OCI-LY3 (cell line): ENCODE measurements around the gene TEX48.

Experiments used
- H2AFZ ChIP-seq: fragments of 200-600, 300-600 bp; shearing (Covaris generic); 2 replicates; pipeline ENCODE4 v1.6.0; 2014; ENCODE audit warnings: antibody characterized with exemption, low read depth, low read length
- H3K27ac ChIP-seq: fragments of 200-600, 300-600 bp; sonication (generic); 2 replicates; pipeline ENCODE4 v1.5.1; 2014; ENCODE audit warnings: mild to moderate bottlenecking, low read length, moderate library complexity, mixed read lengths
- H3K27me3 ChIP-seq: fragments of 200-600, 300-600 bp; sonication (generic); 2 replicates; pipeline ENCODE4 v1.6.1; 2014; ENCODE audit warnings: low read depth, low read length, mixed read lengths
- H3K36me3 ChIP-seq: fragments of 200-600, 300-600 bp; sonication (generic); replicated peaks from 2 replicates; pipeline ENCODE3; 2014; ENCODE audit warnings: low read depth, low read length, mixed read lengths
- H3K4me1 ChIP-seq: fragments of 300-600, 200-600 bp; sonication (generic); 2 replicates; pipeline ENCODE4 v1.6.1; 2014; ENCODE audit warnings: low read length, mixed read lengths
- H3K4me2 ChIP-seq: fragments of 200-600, 300-600 bp; sonication (generic); 2 replicates; pipeline ENCODE4 v1.6.1; 2014; ENCODE audit warnings: low read length, mixed read lengths
- H3K4me3 ChIP-seq: fragments of 300-600, 200-600 bp; sonication (generic); 2 replicates; pipeline ENCODE4 v1.5.1; 2014; ENCODE audit warnings: antibody characterized with exemption, mild to moderate bottlenecking, low read length, moderate library complexity
- H3K79me2 ChIP-seq: fragments of 300-600, 200-600 bp; shearing (Covaris generic); 2 replicates; pipeline ENCODE4 v1.6.1; 2014; ENCODE audit warnings: mild to moderate bottlenecking, low read length, mixed read lengths
- H3K9ac ChIP-seq: fragments of 300-600, 200-600 bp; shearing (Covaris generic); 2 replicates; pipeline ENCODE4 v1.6.0; 2014; ENCODE audit warnings: mild to moderate bottlenecking, low read length, moderate library complexity
- H3K9me3 ChIP-seq: fragments of 200-600, 300-600 bp; shearing (Covaris generic); 2 replicates; pipeline ENCODE4 v1.6.1; 2014; ENCODE audit warnings: low read length, mixed read lengths; ENCODE audit not compliant: insufficient read depth
- H4K20me1 ChIP-seq: fragments of 200-600, 300-600 bp; sonication (generic); 2 replicates; pipeline ENCODE4 v1.6.1; 2016; ENCODE audit warnings: low read length, mixed read lengths; ENCODE audit not compliant: insufficient read depth
- EZH2phosphoT487 ChIP-seq: fragments of 200-600 bp; shearing (Covaris generic); IDR thresholded peaks from 2 replicates; pipeline ENCODE4 v1.6.1; 2018; ENCODE audit warnings: antibody characterized with exemption, mixed run types, low read depth
- TF ChIP-seq, protein P1 (sequence below): fragments of 200-600, 300-600 bp; sonication (generic); IDR thresholded peaks from 2 replicates; pipeline ENCODE4 v1.5.1; 2014; ENCODE audit warnings: antibody characterized with exemption, low read length, low read depth

Gene TEX48, protein sequence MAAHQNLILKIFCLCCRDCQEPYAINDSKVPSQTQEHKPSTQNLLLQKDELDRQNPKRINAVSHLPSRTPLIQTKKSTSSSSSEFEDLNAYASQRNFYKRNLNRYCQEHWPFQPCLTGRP

DNA sequence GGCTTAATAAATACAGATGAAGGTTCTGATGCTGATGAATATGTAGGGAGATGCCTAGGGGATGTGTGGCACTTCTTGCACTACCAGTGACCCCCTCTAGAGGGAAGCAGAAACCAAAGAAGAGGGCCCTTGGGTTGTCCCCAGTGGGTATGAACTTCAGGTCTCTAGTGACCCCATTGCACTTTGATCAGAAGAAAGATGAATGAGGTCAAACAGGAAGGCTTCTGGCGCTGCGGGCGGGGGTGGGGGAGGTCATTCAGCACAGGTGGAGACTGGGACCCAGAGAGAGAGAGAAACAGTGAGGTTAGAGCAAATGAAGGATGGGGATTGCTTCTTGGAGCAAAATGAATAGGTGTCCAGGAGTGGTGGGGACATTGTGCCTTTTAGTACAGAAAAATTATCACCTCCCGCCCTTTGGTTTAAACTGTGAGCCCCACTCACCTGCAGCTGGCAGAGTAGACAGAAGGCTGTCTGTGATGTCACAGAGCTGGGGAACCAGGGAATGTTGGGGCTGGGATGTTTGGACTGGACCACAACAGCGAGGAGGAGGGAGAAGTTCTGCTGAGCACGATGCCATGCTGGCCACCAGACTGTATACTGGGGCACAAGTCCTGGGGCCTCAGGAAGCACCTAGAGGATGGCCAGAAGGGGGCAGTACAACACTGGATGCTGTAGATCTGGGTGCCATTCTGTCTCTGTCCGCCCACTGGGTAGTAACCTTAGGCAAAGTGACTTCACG is at the start of gene TEX48:
TSS of gene TEX48 (minus strand) at position 599 of the 739 bp plus-strand sequence. CDS start 10,469 bp downstream, outside the sequence.
- Histone ChIP-seq H3K4me3 (no peak within 1 kb of the TSS), H3K27ac (no peak within 1 kb of the TSS), H3K4me2 (peak within 1 kb of the TSS; percentile 19; the same call in 1 of the 2 replicates)

DNA sequence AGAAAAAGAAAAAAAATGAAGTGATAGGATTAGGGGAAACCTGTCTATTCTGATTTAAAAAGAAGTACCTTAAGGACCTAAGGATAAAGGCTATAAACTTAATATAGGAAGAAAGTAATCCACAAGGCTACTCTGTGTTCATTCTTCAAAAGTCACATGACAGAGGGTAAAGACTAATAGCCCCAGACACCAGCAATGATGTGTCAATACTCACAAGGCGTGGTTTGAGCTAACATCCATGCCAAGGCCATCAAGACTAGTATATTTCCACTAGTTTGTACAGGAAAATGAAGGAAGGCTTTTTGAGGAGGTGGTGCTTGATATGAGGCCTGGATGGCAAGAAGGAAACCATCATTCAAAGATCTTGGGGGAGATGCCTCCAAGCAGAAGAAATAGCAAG is 49.7 kb upstream of the TEX48 start:
- Histone ChIP-seq H3K79me2 (no peaks in the 10 kb centered on the region), H3K36me3 (no peaks in the 10 kb centered on the region), H4K20me1 (no peaks in the 10 kb centered on the region), H3K4me1 (no peaks in the 10 kb centered on the region), H3K9me3 (peaks cover 7% of the 10 kb centered on the region; the same call in 1 of the 2 replicates), H3K27ac (no peak overlapping the region), H2AFZ (no peak overlapping the region), H3K27me3 (peaks cover 53% of the 10 kb centered on the region), H3K4me3 (no peak overlapping the region), H3K9ac (no peak overlapping the region), H3K4me2 (no peak overlapping the region)
- no peak for TF ChIP-seq EZH2phosphoT487
- TF ChIP-seq, protein P1, sequence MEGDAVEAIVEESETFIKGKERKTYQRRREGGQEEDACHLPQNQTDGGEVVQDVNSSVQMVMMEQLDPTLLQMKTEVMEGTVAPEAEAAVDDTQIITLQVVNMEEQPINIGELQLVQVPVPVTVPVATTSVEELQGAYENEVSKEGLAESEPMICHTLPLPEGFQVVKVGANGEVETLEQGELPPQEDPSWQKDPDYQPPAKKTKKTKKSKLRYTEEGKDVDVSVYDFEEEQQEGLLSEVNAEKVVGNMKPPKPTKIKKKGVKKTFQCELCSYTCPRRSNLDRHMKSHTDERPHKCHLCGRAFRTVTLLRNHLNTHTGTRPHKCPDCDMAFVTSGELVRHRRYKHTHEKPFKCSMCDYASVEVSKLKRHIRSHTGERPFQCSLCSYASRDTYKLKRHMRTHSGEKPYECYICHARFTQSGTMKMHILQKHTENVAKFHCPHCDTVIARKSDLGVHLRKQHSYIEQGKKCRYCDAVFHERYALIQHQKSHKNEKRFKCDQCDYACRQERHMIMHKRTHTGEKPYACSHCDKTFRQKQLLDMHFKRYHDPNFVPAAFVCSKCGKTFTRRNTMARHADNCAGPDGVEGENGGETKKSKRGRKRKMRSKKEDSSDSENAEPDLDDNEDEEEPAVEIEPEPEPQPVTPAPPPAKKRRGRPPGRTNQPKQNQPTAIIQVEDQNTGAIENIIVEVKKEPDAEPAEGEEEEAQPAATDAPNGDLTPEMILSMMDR: no peak

More for the DNA sequence above, at the start of gene TEX48:
- no peaks in the 10 kb centered on the region for H3K79me2 ChIP-seq
- H2AFZ ChIP-seq: no peak within 1 kb of the TSS
- peaks cover 5% of the 10 kb centered on the region for H3K4me1 ChIP-seq
- H3K9me3 ChIP-seq: no peaks in the 10 kb centered on the region
- H3K9ac ChIP-seq: no peak within 1 kb of the TSS
- peaks cover 76% of the 10 kb centered on the region for H3K27me3 ChIP-seq
- no peaks in the 10 kb centered on the region for H3K36me3 ChIP-seq
- no peak for TF ChIP-seq EZH2phosphoT487
- TF ChIP-seq, protein P1: peak; percentile 75
- no peaks in the 10 kb centered on the region for H4K20me1 ChIP-seq

DNA sequence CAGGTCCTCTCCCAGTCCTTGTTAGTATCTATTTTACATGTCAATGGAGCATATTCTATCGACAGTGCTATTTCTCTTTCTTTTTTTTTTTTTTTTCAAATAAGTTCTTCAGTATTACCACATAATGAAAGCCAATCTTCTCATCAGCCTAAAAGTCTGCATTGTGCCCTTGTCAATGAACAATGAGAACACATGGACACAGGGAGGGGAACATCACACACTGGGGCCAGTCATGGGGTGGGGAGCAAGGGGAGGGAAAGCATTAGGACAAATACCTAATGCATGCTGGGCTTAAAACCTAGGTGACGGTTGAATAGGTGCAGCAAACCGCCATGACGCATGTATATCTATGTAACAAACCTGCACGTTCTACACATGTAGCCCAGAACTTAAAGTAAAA is 47.7 kb upstream of the TEX48 start:
- H3K79me2 ChIP-seq: no peaks in the 10 kb centered on the region
- H3K4me1 ChIP-seq: 0 out of 2 replicates have a peak, but pooled peaks cover 2% of the 10 kb centered on the region
- no peak overlapping the region for H3K9ac ChIP-seq
- H3K27me3 ChIP-seq: peaks cover 57% of the 10 kb centered on the region
- TF ChIP-seq, protein P1: no peak
- TF ChIP-seq EZH2phosphoT487: no peak
- no peaks in the 10 kb centered on the region for H3K36me3 ChIP-seq
- H2AFZ ChIP-seq: no peak overlapping the region
- H3K4me3 ChIP-seq: no peak overlapping the region
- H3K27ac ChIP-seq: no peak overlapping the region
- H3K9me3 ChIP-seq: peaks cover 7% of the 10 kb centered on the region; the same call in 1 of the 2 replicates
- H3K4me2 ChIP-seq: no peak overlapping the region
- H4K20me1 ChIP-seq: no peaks in the 10 kb centered on the region

DNA sequence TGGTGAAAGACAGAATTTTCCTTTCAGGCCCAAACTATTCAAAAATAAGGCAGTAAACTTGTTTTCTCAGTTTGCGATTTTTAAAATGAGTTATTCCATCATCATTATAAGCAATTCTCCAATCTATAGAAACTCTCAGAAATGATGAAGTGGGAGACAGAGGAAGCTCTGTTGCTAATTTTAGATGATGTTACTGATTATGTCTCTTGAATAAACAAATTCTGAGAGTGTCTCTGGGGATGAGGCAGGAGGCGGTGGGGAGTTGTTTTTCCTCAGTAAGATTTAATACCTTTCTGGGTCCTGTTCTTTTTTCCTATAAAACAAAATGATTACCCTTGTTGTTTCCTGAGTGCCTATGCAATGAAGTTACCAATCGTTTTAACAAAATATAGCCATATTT is 43.9 kb upstream of the TEX48 start:
- H3K9me3 ChIP-seq: peaks cover 7% of the 10 kb centered on the region; the same call in 1 of the 2 replicates
- H3K4me2 ChIP-seq: no peak overlapping the region
- no peak overlapping the region for H3K4me3 ChIP-seq
- TF ChIP-seq EZH2phosphoT487: no peak
- TF ChIP-seq, protein P1: no peak
- no peak overlapping the region for H3K27ac ChIP-seq
- no peak overlapping the region for H3K9ac ChIP-seq
- no peak overlapping the region for H2AFZ ChIP-seq
- peaks cover 81% of the 10 kb centered on the region for H3K27me3 ChIP-seq
- no peaks in the 10 kb centered on the region for H4K20me1 ChIP-seq
- H3K79me2 ChIP-seq: no peaks in the 10 kb centered on the region
- H3K36me3 ChIP-seq: no peaks in the 10 kb centered on the region
- peaks cover 9% of the 10 kb centered on the region for H3K4me1 ChIP-seq
